HG03575 (cell line): ENCODE results near the gene KLK13.

Experiments
- ATAC-seq: cut with Tn5 transposase; IDR thresholded peaks from one replicate; pipeline ENCODE4 v1.9.1; 2021; ENCODE audit not compliant: unreplicated experiment, insufficient number of reproducible peaks, low FRiP score; ENCODE audit errors: extremely low read depth

Gene KLK13

GRCh38 chr19:51027126-51027806, 37.6 kb downstream of the KLK13 start:
- ATAC-seq, result no peak

GRCh38 chr19:51026554-51026831, 38.4 kb downstream of the KLK13 start, which contains the start of gene KLK11:
KLK11 (minus strand) TSS chr19:51026616; CDS start chr19:51025631, 985 bp downstream.
- no peak for ATAC-seq

DNA sequence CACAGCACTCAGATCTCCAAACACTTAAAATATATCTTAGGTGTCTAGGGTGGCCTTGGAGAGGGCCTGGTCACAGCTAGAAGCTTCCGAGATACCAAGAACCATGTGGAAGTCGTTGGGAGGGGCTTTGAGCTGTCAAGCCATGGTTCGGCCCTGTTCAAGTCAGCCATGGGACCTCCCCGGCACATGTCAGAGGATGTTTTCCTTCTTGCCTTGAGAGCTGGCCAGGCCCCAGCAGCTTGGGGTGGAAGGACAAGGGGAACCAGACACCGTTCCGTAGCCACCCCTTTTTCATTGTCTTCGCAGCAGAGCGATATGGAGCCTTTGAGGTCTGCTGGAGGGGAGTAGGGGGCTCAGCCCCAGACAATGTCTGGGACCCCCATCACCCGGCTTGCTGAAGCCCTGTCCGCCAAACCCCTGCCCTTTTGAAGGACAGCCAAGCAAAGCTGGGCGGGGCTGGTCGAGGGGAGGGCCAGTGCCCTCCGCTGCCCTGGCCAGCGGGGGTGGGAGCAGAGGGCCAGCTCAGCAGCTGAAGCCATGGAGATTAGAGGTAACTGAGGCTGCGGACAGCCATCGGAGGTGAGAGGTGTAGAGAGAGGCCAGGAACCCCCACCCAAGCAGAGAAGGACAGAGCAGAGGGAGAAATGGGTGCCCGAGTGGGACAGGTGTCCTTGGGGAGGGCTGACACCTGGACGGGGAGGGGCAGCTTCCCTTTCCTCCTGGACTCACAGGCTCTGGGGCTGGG, 38.9 kb downstream of the KLK13 start:
- no peak for ATAC-seq

- ATAC-seq, result no peak
These were observed 39.5 kb downstream of the KLK13 start for GRCh38 chr19:51025401-51025800.

DNA sequence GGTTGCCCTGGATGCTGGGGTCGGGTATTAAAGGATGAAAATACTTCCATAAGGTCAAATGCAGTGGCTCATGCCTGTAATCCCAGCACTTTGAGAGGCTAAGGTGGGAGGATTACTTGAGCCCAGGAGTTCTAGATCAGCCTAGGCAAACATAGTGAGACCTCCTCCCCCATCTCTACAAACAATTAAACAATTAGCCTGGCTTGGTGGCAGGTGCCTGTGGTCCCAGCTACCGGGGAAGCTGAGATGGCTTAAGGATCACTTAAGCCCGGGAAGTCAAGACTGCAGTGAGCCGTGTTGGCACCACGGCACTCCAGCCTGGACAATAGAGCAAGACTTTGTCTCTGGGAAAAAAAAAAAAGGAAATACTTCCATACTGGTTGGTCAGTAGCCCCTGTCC, 40.0 kb downstream of the KLK13 start:
- no peak for ATAC-seq

DNA sequence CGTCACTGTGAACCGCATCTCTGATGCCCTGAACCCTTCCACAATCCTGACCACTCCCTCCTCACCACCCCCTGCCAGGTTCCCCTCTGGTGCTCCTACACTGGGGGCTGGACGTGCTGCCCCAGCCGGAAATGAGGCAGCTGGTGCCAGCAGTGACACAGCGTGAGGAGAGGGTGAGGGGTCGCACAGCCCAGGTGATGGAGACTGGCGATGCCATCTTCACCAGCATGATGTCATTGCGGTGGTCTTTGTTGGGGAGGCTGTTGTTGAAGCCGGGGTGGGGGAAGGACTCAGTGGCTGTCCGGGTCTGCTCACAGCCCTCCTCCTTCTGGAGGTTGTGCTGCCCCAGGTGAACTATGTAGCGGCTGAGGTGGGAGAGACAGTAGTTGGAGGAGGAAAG, 40.9 kb downstream of the KLK13 start:
- no peak for ATAC-seq

DNA sequence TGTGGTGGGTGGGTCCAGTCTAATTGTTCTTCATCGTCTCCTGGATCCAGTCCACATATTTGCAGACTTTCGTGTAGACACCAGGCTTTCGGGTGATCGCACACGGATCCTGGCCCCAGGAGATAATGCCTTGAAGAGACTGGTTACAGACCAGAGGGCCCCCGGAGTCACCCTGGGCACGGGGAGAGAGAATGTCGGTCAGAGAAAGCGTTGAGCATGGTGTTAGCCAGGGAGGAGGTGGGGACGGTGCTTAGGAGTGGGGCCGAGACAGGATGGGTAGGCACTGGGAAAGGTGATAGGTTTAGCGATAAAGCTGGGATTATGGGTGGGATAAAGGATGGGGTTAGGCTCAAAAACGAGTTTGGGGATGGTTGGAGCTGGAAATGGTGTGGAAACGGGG, 42.4 kb downstream of the KLK13 start:
- no peak for ATAC-seq

- no peak for ATAC-seq
These were observed 43.8 kb downstream of the KLK13 start for GRCh38 chr19:51020988-51021651.

GRCh38 chr19:51019544-51019925, 45.4 kb downstream of the KLK13 start, which contains the start of gene KLK10:
KLK10 (minus strand) TSS chr19:51019709; CDS start chr19:51019130, 579 bp downstream.
- ATAC-seq, result no peak

GRCh38 chr19:51018745-51019543, 45.9 kb downstream of the KLK13 start:
- ATAC-seq, result no peak

DNA sequence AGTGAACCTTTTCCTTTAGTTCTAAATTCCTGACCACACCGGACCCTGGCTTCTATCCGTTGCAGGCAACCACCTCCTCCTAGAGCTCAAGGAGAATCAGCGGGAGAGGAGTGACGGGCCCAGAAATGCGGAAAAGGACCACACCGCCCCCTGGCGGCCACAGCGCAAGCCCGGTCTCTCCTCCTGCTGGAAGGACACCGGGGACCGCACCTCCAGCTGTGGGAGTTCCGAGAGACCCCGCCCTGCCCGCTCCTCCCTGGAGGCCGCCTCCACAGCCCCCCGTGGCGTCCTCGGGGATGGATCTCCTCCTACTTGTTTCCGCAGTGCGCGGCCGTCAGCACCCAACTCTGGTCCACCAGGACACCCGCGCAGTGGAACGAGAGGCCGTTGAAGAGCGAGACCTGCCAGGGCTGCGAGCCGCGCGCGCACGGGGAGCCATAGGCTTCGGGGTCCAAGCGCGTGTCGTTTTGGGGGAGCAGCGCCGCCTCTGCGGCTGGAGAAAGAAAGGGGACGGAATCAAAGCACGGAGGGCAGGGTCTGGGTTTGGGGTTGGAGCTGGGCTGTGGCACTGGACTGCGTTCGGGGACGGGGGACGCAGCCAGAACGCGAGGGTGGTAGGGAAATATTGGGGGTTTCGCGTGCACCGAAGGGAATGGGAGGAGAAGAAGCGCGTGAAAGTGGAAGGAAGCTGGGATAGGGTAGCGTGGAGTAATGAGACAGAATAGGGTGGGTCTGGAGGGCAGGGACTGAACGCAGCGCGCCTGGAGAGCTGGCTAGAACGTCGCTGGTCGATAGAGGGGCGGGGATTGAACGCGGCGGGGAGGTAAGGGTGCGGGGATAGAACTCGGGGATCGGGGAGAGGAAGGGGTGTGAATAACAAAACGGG, 47.9 kb downstream of the KLK13 start:
- no peak for ATAC-seq

- ATAC-seq, result no peak
These were observed 49.1 kb downstream of the KLK13 start for GRCh38 chr19:51015691-51016267.

DNA sequence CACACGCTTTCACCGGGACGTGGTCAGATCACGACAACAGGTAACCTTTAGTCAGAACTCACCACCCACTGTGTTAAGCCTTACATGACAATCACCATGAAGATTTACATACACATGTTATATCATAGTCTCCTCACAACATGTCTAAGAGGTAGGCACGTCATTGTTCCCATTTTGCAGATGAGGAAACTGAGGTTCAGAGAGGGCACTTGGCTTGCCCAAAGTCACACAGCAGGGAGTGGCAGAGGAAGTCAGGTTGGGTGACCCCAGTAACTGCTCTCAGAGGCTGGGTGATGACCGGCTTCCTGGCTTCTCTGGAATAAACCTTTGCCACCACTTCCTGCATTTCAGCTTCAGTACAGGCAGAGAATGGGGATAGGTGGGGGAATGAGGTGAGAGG, 50.6 kb downstream of the KLK13 start:
- ATAC-seq, result no peak

DNA sequence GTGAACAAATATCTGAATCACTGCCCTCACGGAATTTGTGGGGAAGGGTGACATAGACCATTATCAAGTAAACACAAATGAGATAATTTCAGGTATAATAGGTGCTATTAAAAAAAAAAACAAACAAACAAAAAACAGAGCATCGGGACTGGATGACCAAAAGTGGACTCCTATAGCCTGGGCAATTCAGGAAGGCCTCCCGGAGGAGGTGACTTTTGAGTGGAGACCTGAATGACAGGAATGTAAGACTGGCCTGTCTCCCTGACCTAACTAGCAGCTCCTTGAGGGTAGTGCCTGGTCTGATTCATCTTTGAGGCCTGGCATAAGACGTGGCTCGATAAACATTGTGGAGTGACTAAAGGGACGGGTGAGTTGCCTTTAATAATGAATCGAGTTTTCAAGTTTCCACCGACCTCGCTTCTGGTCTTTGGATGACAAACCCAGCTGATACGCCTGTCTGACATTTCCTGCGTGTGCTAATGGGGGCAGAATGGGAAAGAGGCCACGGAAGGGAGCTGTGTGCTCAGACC, 52.2 kb downstream of the KLK13 start:
- no peak for ATAC-seq

GRCh38 chr19:51010066-51010795, 54.7 kb downstream of the KLK13 start:
- no peak for ATAC-seq

DNA sequence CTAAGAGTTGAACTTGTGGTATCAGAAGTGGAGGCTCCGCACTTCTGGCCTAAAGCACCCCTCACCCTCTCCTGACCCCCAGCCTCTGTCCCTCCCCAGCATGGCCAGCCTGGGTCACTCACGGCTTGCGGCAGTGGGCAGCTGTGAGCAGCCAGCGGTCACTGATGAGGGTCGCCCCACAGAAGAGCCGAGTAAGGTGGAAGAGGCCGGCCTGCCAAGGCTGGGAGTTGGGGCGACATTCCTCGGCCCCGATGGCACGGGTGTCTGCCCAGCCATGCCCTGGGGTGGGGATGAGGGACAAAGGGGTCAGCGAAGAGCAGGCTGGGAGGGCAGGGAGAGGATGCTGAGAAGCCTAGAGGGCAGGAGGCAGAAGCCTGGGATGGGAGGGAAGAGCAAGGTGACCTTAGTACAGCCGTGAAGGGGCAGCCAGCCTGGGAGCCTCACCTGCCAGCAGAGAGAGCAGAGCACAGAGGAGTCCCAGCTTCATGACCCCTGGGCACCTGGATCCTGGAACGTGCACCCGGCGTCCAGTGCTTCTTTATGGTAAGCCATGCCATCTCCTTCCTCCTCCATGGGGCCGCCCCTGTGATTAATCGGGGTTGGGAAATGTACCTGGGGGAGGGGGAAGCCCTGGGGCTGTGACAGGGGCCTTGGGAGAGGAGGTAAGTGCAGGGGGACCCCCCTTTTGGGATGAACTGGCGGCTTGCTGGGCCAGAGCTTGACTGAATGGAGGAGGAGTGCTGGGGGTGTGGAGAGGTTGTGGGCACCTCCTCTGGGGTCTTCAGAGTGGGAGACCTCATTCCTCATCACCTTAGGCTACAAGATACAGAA, 55.6 kb downstream of the KLK13 start:
- no peak for ATAC-seq

- ATAC-seq, result no peak
These were observed 57.4 kb downstream of the KLK13 start for GRCh38 chr19:51007488-51007887.
